Measurements from ENCODE around the gene ARHGEF4.

ARHGEF4 gene

DNA sequence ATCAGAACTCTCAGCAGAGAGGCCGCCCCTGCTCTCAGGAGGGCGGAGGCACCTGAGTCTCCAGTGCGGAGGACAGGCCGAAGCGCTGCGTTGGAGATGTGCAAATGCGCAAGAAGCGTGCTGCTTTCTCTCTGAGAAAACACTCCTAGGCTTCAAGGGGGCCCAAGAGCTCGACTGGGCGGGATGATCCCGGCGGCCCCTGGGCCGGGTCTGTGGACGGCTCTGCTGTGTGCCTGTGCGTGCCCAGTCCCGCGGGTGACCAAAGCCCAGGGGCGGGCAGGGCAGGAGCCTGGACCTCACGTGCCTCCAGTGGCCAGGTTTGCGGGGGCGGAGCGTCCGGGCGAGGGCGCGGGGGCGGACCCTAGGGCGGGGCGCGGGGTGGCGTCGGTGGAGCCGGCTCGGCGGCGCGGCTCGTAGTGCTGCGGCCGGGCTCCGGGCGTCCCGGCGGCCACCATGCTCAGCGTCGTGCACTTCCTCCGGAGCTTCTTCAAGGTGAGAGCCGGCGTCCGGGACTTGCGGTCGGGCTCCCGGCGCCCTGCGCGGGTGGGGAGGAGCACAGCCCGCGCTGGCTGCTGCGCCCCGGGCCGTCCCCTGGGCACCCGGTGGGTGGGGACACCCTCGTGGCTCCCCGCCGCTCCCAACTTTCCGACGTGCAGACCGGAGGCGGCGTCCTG lies at the start of gene ARHGEF4:
Gene ARHGEF4, plus strand, starts transcription at position 414 of the 674 bp plus-strand sequence. Its CDS starts 40 bp downstream, at position 454.
- no peak for DNase-seq (ENCODE audit: low read depth in 2 of 2)

GRCh38 chr2:130787841-130788240 lies 48.9 kb upstream of the ARHGEF4 start:
- no peak for DNase-seq (ENCODE audit: low read depth in 2 of 2)

GRCh38 chr2:130790312-130790711 lies 46.4 kb upstream of the ARHGEF4 start:
- no peak for DNase-seq (ENCODE audit: low read depth in 2 of 2)

DNA sequence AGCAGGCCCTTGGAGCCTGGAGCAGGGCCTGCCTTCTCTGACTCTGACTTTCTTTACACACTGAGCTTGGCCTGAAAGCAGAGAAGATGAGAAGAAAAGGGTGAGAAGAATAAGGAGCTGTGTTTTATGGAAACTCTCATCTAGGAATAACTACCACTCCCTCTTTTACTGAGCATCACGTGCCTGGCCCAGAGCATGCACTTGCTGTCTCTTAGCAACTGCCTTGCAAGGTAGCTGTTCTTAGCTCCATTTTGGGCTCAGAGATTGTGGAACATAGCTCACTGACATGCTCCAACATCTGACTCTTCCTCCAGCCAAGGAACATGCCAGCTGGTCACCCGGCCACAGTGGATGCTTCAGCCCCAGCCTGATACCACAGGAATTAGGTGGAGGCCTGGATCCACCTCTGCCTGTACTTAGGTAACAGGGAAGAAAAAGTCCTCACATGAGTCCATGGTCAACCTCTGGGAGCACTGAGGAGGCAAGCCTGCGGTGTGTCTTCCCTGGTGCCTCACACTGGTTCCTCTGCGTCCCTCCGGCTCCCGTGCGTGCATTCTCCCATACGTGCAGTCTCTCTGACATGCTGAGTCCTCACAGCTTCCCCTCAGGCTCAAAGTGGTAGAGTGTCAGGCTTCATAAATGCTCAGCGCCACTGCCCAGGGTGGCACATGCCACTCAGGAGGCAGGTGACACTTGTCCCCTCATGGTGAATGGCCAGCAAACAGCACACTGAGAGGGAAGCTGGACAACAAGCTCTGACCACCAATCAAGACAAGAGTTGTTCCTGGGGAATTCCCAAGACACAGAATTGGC lies 45.7 kb upstream of the ARHGEF4 start:
- no peak for DNase-seq (ENCODE audit: low read depth in 2 of 2)

- no peak for DNase-seq (ENCODE audit: low read depth in 2 of 2)
Observed at GRCh38 chr2:130791617-130791939, 45.1 kb upstream of the ARHGEF4 start.

- no peak for DNase-seq (ENCODE audit: low read depth in 2 of 2)
Observed at GRCh38 chr2:130795431-130795830, 41.3 kb upstream of the ARHGEF4 start.

- no peak for DNase-seq (ENCODE audit: low read depth in 2 of 2)
Observed at GRCh38 chr2:130796290-130796689, 40.4 kb upstream of the ARHGEF4 start.

- peak; percentile 81 to 86 for DNase-seq (ENCODE audit: low read depth in 2 of 2)
Observed at GRCh38 chr2:130797493-130798435, 39.0 kb upstream of the ARHGEF4 start.

GRCh38 chr2:130798472-130799218 lies 38.1 kb upstream of the ARHGEF4 start:
- no peak for DNase-seq (ENCODE audit: low read depth in 2 of 2)

DNA sequence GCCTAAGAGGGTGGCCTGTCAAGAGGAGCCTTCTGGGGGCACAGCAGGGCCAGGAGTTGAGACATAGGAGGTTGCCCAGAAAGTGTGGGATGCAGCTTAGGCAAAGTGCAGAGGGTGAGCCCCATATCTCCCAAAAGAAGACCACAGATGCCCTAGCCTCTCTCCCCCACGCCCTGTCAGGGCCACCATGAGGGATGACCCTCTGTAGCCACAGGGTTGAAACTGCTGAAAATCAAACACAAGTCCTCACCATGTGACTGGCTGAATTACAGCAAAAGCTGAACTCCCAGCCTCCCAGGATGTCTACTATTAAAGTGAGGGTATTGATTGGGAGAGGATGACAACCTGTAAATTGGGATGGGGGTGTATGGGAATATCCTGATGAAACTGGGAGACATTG lies 37.4 kb upstream of the ARHGEF4 start:
- DNase-seq (ENCODE audit: low read depth in 2 of 2), result no peak

- DNase-seq (ENCODE audit: low read depth in 2 of 2), result no peak
Observed at GRCh38 chr2:130805613-130806012, 31.1 kb upstream of the ARHGEF4 start.

- no peak for DNase-seq (ENCODE audit: low read depth in 2 of 2)
Observed at GRCh38 chr2:130806370-130806769, 30.3 kb upstream of the ARHGEF4 start.

DNA sequence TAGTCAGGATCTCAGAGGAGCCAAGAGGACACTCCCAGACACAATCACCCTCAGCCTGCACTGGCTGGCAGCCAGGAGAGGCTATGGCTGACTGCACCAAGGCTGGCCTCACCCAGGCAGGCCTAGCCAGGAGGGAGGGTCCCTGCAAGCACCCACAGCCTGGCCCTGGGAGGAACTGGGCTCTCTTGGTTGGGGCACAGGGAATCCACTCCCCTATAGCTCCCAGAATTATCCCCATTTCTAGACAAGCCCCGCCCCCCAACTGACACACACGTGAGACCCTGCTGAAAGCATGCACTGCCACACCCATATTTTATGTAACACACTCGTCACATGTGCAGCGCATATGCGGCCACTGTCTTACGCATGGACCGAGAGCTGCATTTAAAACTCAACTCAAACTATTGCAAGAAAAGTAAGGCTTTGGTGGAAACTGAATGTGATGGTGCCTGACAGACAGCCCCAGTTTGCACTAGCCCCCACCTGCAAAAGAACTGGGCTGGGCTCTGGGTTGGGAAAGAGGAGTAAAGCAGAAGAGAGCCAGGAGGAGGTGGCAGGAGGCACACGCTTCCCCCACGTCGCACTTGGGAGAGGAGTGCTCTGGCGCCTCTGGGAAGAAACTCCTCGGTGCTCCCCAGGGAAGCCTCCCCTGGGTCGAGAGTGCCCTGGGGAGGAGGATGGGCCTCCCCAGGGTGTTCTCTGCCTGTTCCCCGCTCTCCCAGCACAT lies 28.9 kb upstream of the ARHGEF4 start:
- DNase-seq (ENCODE audit: low read depth in 2 of 2), result no peak

DNA sequence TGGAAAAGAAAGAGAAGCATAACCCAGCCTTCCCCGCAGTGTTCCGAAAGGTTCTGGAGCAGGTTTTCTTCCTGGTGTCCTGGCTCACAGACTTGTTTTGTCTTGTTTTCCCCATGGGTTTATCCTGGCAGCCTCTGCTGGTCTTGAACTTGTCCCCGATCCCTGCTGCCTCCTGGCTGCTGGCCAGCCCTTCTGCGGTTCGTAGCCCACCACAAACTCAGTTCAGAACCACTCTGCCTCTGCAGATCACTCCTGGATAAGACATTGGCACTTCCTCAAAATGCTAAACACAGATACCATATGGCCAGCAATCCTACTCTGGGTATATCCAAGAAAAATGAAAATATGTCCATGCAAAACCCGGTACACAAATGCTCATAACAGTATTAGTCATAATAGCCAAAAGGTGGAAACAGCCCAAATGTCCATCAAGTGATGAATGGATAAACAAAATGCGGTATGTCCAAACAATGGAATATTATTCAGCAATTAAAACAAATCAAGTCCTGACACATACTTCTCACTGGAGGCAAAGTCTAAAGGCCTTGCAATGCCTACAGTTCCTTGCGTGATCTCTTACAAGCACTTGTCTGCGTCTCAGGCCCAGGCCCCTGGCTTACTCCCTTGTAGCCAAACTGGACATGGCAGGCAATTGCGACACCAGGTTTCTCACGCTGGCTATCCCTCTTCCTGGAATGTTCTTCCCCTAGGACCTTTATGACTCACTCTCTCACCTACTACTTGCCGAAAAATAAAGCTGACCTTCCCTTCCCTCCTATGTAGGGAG lies 28.0 kb upstream of the ARHGEF4 start:
- DNase-seq (ENCODE audit: low read depth in 2 of 2), result no peak

DNA sequence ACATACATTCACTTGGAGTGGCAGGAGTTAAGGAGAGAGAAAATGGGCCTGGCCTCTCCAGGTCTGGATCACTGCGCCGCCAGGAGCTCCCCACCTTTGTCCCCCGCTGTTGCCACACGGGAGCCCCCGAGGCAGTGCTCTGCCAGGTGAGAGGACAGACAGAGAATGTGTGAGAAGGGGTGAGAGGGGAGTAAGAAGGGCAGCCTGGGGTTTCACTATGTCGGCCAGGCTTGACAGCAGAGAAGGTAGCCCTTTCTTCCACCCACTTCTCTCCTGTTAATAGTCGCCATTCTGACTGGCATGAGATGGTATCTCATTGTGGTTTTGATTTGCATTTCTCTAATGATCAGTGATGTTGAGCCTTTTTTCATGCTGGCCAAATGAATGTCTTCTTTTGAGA lies 26.2 kb upstream of the ARHGEF4 start:
- no peak for DNase-seq (ENCODE audit: low read depth in 2 of 2)

GRCh38 chr2:130813722-130814121 lies 23.0 kb upstream of the ARHGEF4 start:
- DNase-seq (ENCODE audit: low read depth in 2 of 2), result no peak

DNA sequence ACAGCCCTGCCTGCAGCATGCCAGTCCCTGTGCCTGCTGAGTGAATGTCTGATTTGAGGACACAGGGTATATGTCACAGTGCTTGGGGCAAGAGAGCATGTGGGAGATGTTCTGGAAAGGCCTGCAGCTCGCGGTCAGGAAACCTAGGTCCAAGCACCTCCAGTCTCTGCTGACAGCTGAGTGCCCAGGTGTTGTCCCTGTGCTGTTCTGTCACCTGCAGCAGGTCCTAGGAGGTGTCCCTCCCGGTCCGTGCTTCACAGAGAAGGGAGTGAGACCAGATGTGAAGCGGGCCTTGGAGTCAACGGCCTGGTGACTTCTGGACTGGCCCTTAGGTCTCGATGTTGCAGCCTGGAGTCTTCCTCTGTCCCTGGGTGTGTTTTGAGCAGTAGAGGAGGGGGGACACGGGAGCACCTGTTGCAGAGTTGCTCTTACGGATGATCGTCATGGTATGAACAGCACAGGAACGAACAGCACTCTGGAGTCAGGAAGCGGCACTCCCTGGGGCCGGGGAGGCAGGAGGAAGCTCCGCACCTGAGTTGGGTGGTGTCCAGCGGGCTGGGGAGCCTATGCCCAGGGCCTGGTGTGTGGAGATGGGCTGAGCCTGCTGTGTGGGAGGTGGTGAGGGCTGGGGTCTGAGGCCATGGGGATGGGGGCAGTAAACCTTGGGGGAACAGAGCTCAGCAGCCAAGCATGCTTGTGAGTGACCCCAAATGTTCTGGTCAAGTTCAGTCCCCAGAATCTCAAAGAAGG lies 21.6 kb upstream of the ARHGEF4 start:
- DNase-seq (ENCODE audit: low read depth in 2 of 2), result no peak

DNA sequence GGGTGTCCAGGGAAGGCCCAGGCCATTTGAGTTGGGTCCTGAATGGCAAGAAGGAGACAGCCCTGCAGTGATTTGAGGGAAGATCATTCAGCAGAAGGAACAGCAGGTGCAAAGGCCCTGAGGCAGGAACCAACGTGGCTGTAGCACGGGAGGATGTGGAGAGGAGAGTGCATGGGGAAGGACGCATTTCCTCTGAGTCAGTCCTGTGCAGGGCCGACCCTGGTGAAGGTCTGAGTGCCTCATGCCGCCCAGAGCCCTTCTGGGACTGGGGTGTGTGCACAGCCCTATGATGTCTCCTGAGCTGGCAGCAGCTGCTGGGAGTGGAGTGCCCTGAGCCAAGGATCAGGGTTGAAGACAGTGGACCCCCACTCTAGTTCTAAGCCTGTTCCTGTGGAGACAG lies 17.9 kb upstream of the ARHGEF4 start:
- no peak for DNase-seq (ENCODE audit: low read depth in 2 of 2)

- no peak for DNase-seq (ENCODE audit: low read depth in 2 of 2)
Observed at GRCh38 chr2:130819226-130819607, 17.5 kb upstream of the ARHGEF4 start.

All from stimulated activated CD4-positive, alpha-beta T cell treated with anti-CD3 and anti-CD28 coated beads, Interleukin-15, amount 100 ng/mL, for 48 hours (primary cell).